Breast epithelium (tissue), 3 donors: Measurements from ENCODE around the gene MED8.

Source experiments
- CTCF ChIP-seq, 3 donors: fragments of 450-650 bp; IDR thresholded peaks; one replicate each; pipeline ENCODE4 v1.5.1; 2016 to 2017; ENCODE audit warnings: antibody characterized with exemption in 3 of 3, mild to moderate bottlenecking in 3 of 3, moderate library complexity in 3 of 3
- POLR2A ChIP-seq: fragments of 450-650 bp; IDR thresholded peaks from one replicate; pipeline ENCODE4 v1.6.1; 2016; ENCODE audit warnings: antibody characterized with exemption, mild to moderate bottlenecking, moderate library complexity
- POLR2AphosphoS5 ChIP-seq, 3 donors: sonication (generic); formaldehyde crosslinking; IDR thresholded peaks; one replicate each; pipeline ENCODE4 v1.6.1; 2017; ENCODE audit warnings: antibody characterized with exemption in 3 of 3

GRCh38 chr1:43405219-43405875 is 15.7 kb upstream of the MED8 start:
- TF ChIP-seq POLR2AphosphoS5 (IDR thresholded peaks at IDR 0.05) (no peak), POLR2A (no peak), CTCF (IDR thresholded peaks at IDR 0.05) (no peak)
